Keratinocyte (primary cell): ENCODE results near the gene PSTPIP2. TPM values are rescaled to one million over a fixed set of nuclear protein-coding genes. Genes with fewer than 3 reads are reported as not detected.

Source experiments
- DNase-seq: peaks from one replicate; pipeline ENCODE4 v3.0.0-alpha.2; 2011; ENCODE audit warnings: low read depth, missing footprints, low spot score
- FAIRE-seq: peaks from 2 replicates; lab custom pipeline; 2011; peaks lifted over from hg19 to GRCh38; lab: Jason Lieb, UNC
- H2AFZ ChIP-seq: 2 replicates; pipeline ENCODE4 v1.6.0; 2012; ENCODE audit warnings: low read length, control low read depth, inconsistent platforms; ENCODE audit not compliant: control insufficient read depth
- H3K27ac ChIP-seq: 2 replicates; pipeline ENCODE4 v1.5.1; 2011; ENCODE audit warnings: low read length; ENCODE audit not compliant: control insufficient read depth, insufficient read depth
- H3K27me3 ChIP-seq: 3 replicates; pipeline ENCODE4 v1.6.0; 2011; ENCODE audit warnings: low read length; ENCODE audit not compliant: control insufficient read depth, insufficient read depth; ENCODE audit errors: extremely low read depth
- H3K36me3 ChIP-seq, 2 experiments: 2 replicates in 1 of 2; 3 replicates in 1 of 2; pipeline ENCODE4 v1.5.1; 2011; ENCODE audit warnings: low read length in 2 of 2, mild to moderate bottlenecking in 1 of 2; ENCODE audit not compliant: control insufficient read depth in 2 of 2, insufficient read depth in 2 of 2; ENCODE audit errors: extremely low read depth in 1 of 2
- H3K4me1 ChIP-seq: 3 replicates; pipeline ENCODE4 v1.5.1; 2011; ENCODE audit warnings: low read length; ENCODE audit not compliant: control insufficient read depth, insufficient read depth; ENCODE audit errors: extremely low read depth
- H3K4me2 ChIP-seq: 3 replicates; pipeline ENCODE4 v1.6.0; 2011; ENCODE audit warnings: low read depth, low read length; ENCODE audit not compliant: control insufficient read depth, insufficient read depth; ENCODE audit errors: extremely low read depth
- H3K4me3 ChIP-seq, 3 experiments: fragments of 200-600 bp in 1 of 3; sonication (generic) in 1 of 3; 2 replicates in 2 of 3; 3 replicates in 1 of 3; pipeline ENCODE4 v1.5.1; 2011 to 2016; ENCODE audit warnings: low read length in 3 of 3, mild to moderate bottlenecking in 3 of 3, control low read depth in 2 of 3, inconsistent platforms in 1 of 3, low read depth in 1 of 3, mixed read lengths in 1 of 3, mixed run types in 1 of 3, moderate library complexity in 1 of 3; ENCODE audit not compliant: control insufficient read depth in 2 of 3, insufficient read depth in 2 of 3; ENCODE audit errors: extremely low read depth in 1 of 3
- H3K79me2 ChIP-seq: 2 replicates; pipeline ENCODE4 v1.6.0; 2012; ENCODE audit warnings: low read length; ENCODE audit not compliant: control insufficient read depth, insufficient read depth
- H3K9ac ChIP-seq: 3 replicates; pipeline ENCODE4 v1.6.0; 2011; ENCODE audit warnings: low read length; ENCODE audit not compliant: control insufficient read depth, insufficient read depth; ENCODE audit errors: extremely low read depth
- H3K9me1 ChIP-seq: 3 replicates; pipeline ENCODE4 v1.6.0; 2011; ENCODE audit warnings: low read length; ENCODE audit not compliant: control insufficient read depth, insufficient read depth; ENCODE audit errors: extremely low read depth
- H3K9me3 ChIP-seq: 2 replicates; pipeline ENCODE4 v1.5.1; 2012; ENCODE audit warnings: low read depth, low read length; ENCODE audit not compliant: control insufficient read depth
- H4K20me1 ChIP-seq: 3 replicates; pipeline ENCODE4 v1.6.0; 2011; ENCODE audit warnings: low read length; ENCODE audit not compliant: control insufficient read depth, insufficient read depth; ENCODE audit errors: extremely low read depth
- CTCF ChIP-seq, 3 experiments: IDR thresholded peaks in 1 of 3; conservative IDR thresholded peaks in 1 of 3; optimal IDR thresholded peaks in 1 of 3; 2 replicates in 2 of 3; 3 replicates in 1 of 3; pipeline versions ENCODE3 to v1.5.1; 2011; ENCODE audit warnings: low read length in 3 of 3, mild to moderate bottlenecking in 3 of 3, moderate library complexity in 2 of 3, control low read depth in 1 of 3, inconsistent platforms in 1 of 3; ENCODE audit not compliant: insufficient read depth in 2 of 3; ENCODE audit errors: extremely low read depth in 1 of 3
- EZH2 ChIP-seq: IDR thresholded peaks from one replicate; pipeline ENCODE4 v1.6.1; 2012; ENCODE audit warnings: inconsistent platforms, mild to moderate bottlenecking, low read length, moderate library complexity
- dilution Hi-C: fragments of 300-500 bp; cut with MboI; formaldehyde crosslinking; loops from one replicate; pipeline ENCODE4 v1.7.0; 2020; ENCODE audit warnings: low sequenced_read_pairs; ENCODE audit not compliant: extremely low pct_ligation_motif_present
- polyA plus RNA-seq, 5 experiments: library from polyadenylated mRNA; depleted of rRNA in 3 of 5; stranded (reverse) in 3 of 5; stranded (forward) in 1 of 5; unstranded in 1 of 5; fragments of >200 nt; gene quantifications; 1 replicate in 1 of 5; 2 replicates in 3 of 5; 3 replicates in 1 of 5; pipeline versions ENCODE4 v1.2.1 to v1.2.3, GENCODE V29; 2011 to 2012; ENCODE audit warnings: missing spikeins in 2 of 5, low read depth in 1 of 5, low replicate concordance in 1 of 5

The PSTPIP2 gene
- polyA plus RNA-seq, 1 donor (not counting 4 experiments of a cell fraction or from before 2014, with no cell fraction given), result 27.3 TPM

- Histone ChIP-seq H3K79me2 (no peaks in the 10 kb centered on the region), H3K27ac (no peak overlapping the region)
- TF ChIP-seq EZH2 (no peak), CTCF (optimal IDR thresholded peaks at IDR 0.05 in 1 of 3, IDR thresholded peaks at IDR 0.05 in 1 of 3, conservative IDR thresholded peaks at IDR 0.05 in 1 of 3; ENCODE audit: extremely low read depth in 1 of 3, insufficient read depth in 2 of 3, low read length in 3 of 3) (no peak)
Measured at GRCh38 chr18:45940724-45941123, 131.3 kb downstream of the PSTPIP2 start.

GRCh38 chr18:45939236-45939635, 132.8 kb downstream of the PSTPIP2 start:
- Histone ChIP-seq H3K9me1 (no peaks in the 10 kb centered on the region), H3K36me3 (peaks cover 22 to 36% of the 10 kb centered on the region in 2 experiments), H3K79me2 (no peaks in the 10 kb centered on the region), H3K9me3 (no peaks in the 10 kb centered on the region), H3K4me2 (no peak overlapping the region), H4K20me1 (no peaks in the 10 kb centered on the region), H3K27ac (no peak overlapping the region), H2AFZ (no peak overlapping the region), H3K9ac (no peak overlapping the region), H3K4me1 (no peaks in the 10 kb centered on the region), H3K27me3 (no peaks in the 10 kb centered on the region), H3K4me3 (no peak overlapping the region)
- no peak for FAIRE-seq
- dilution Hi-C loops, result no loop called here
- DNase-seq, result no peak
- TF ChIP-seq EZH2 (no peak), CTCF (optimal IDR thresholded peaks at IDR 0.05 in 1 of 3, IDR thresholded peaks at IDR 0.05 in 1 of 3, conservative IDR thresholded peaks at IDR 0.05 in 1 of 3; ENCODE audit: extremely low read depth in 1 of 3, insufficient read depth in 2 of 3, low read length in 3 of 3) (no peak)

More at GRCh38 chr18:45940724-45941123, 131.3 kb downstream of the PSTPIP2 start:
- dilution Hi-C loops, result no loop called here
- H3K4me1 ChIP-seq, result no peaks in the 10 kb centered on the region
- H3K36me3 ChIP-seq, result peaks cover 18 to 41% of the 10 kb centered on the region in 2 experiments
- H3K9me1 ChIP-seq, result no peaks in the 10 kb centered on the region
- H2AFZ ChIP-seq, result no peak overlapping the region
- FAIRE-seq, result no peak
- H3K4me3 ChIP-seq, result no peak overlapping the region
- no peaks in the 10 kb centered on the region for H3K9me3 ChIP-seq
- no peak for DNase-seq
- H3K27me3 ChIP-seq, result no peaks in the 10 kb centered on the region
- H3K4me2 ChIP-seq, result no peak overlapping the region
- no peaks in the 10 kb centered on the region for H4K20me1 ChIP-seq
- no peak overlapping the region for H3K9ac ChIP-seq
